H9 (cell line): ENCODE data around the gene SSTR5. TPM values are rescaled to one million over a fixed set of nuclear protein-coding genes. Genes with fewer than 3 reads are reported as not detected.

ENCODE experiments used
- DNase-seq: peaks from one replicate; pipeline ENCODE4 v3.0.0-alpha.2; 2017
- H2AFZ ChIP-seq: one replicate; pipeline ENCODE4 v1.6.1; 2013; ENCODE audit warnings: mild to moderate bottlenecking, low read length, control low read depth, moderate library complexity
- H2AK5ac ChIP-seq: 2 replicates; pipeline ENCODE4 v1.6.1; 2013; ENCODE audit warnings: low read length, control low read depth, mixed read lengths; ENCODE audit not compliant: insufficient read length
- H2BK120ac ChIP-seq: one replicate; pipeline ENCODE4 v1.6.1; 2013; ENCODE audit warnings: low read depth, mild to moderate bottlenecking, low read length, control low read depth, inconsistent platforms; ENCODE audit not compliant: poor library complexity, severe bottlenecking
- H2BK12ac ChIP-seq: 2 replicates; pipeline ENCODE4 v1.6.1; 2013; ENCODE audit warnings: low read length, control low read depth, mixed read lengths, low read depth; ENCODE audit not compliant: insufficient read length
- H2BK15ac ChIP-seq: 2 replicates; pipeline ENCODE4 v1.6.1; 2013; ENCODE audit warnings: low read depth, low read length, control low read depth
- H2BK20ac ChIP-seq: one replicate; pipeline ENCODE4 v1.6.1; 2013; ENCODE audit warnings: low read depth, mild to moderate bottlenecking, low read length, control low read depth, inconsistent platforms; ENCODE audit not compliant: poor library complexity, severe bottlenecking
- H2BK5ac ChIP-seq: 2 replicates; pipeline ENCODE4 v1.6.1; 2013; ENCODE audit warnings: low read length, control low read depth, mixed read lengths; ENCODE audit not compliant: insufficient read length
- H3K14ac ChIP-seq: 2 replicates; pipeline ENCODE4 v1.6.1; 2013; ENCODE audit warnings: low read length, control low read depth; ENCODE audit not compliant: insufficient read depth
- H3K18ac ChIP-seq: 2 replicates; pipeline ENCODE4 v1.6.1; 2013; ENCODE audit warnings: low read depth, mild to moderate bottlenecking, mixed read lengths, low read length, control low read depth; ENCODE audit not compliant: insufficient read length
- H3K23ac ChIP-seq: 2 replicates; pipeline ENCODE4 v1.6.1; 2013; ENCODE audit warnings: low read length, control low read depth, mixed read lengths, low read depth; ENCODE audit not compliant: insufficient read length
- H3K23me2 ChIP-seq: 2 replicates; pipeline ENCODE4 v1.6.1; 2013; ENCODE audit warnings: low read depth, mild to moderate bottlenecking, mixed read lengths, low read length, control low read depth; ENCODE audit not compliant: insufficient read length, poor library complexity, severe bottlenecking
- H3K27ac ChIP-seq: 2 replicates; pipeline ENCODE4 v1.5.1; 2013; ENCODE audit warnings: low read length, control low read depth, mixed read lengths, low read depth; ENCODE audit not compliant: insufficient read length
- H3K27me3 ChIP-seq: 2 replicates; pipeline ENCODE4 v1.6.1; 2013; ENCODE audit warnings: low read length, control low read depth, inconsistent platforms; ENCODE audit not compliant: insufficient read depth
- H3K4ac ChIP-seq: 2 replicates; pipeline ENCODE4 v1.6.1; 2013; ENCODE audit warnings: low read depth, mild to moderate bottlenecking, control low read depth, inconsistent platforms, low read length, moderate library complexity
- H3K4me1 ChIP-seq: 2 replicates; pipeline ENCODE4 v1.6.1; 2013; ENCODE audit warnings: low read length, control low read depth, inconsistent platforms; ENCODE audit not compliant: insufficient read depth
- H3K4me2 ChIP-seq: 2 replicates; pipeline ENCODE4 v1.6.1; 2013; ENCODE audit warnings: low read length, control low read depth, mixed read lengths; ENCODE audit not compliant: insufficient read length, insufficient read depth
- H3K56ac ChIP-seq: 2 replicates; pipeline ENCODE4 v1.6.1; 2013; ENCODE audit warnings: low read depth, mild to moderate bottlenecking, mixed read lengths, low read length, control low read depth; ENCODE audit not compliant: insufficient read length
- H3K79me1 ChIP-seq: 2 replicates; pipeline ENCODE4 v1.6.1; 2013; ENCODE audit warnings: low read depth, mild to moderate bottlenecking, moderate library complexity, low read length, control low read depth, inconsistent platforms; ENCODE audit not compliant: insufficient read depth, poor library complexity, severe bottlenecking
- H3K79me2 ChIP-seq: 2 replicates; pipeline ENCODE4 v1.6.1; 2013; ENCODE audit warnings: low read length, control low read depth, inconsistent platforms; ENCODE audit not compliant: insufficient read depth
- H3K9ac ChIP-seq: 2 replicates; pipeline ENCODE4 v1.6.1; 2013; ENCODE audit warnings: low read length, control low read depth, mixed read lengths; ENCODE audit not compliant: insufficient read length; ENCODE audit errors: extremely low read depth
- H3K9me3 ChIP-seq: one replicate; pipeline ENCODE4 v1.6.1; 2013; ENCODE audit warnings: low read depth, low read length, inconsistent platforms; ENCODE audit not compliant: control insufficient read depth
- H3T11ph ChIP-seq: one replicate; pipeline ENCODE4 v1.6.1; 2013; ENCODE audit warnings: mild to moderate bottlenecking, low read length, control low read depth, inconsistent platforms
- H4K20me1 ChIP-seq: one replicate; pipeline ENCODE4 v1.6.1; 2013; ENCODE audit not compliant: control insufficient read depth, insufficient read length, insufficient read depth
- H4K5ac ChIP-seq: 2 replicates; pipeline ENCODE4 v1.6.1; 2013; ENCODE audit warnings: low read depth, mild to moderate bottlenecking, mixed read lengths, low read length, control low read depth; ENCODE audit not compliant: insufficient read length
- H4K8ac ChIP-seq: replicated peaks from 2 replicates; pipeline ENCODE4 v1.6.1; 2013; ENCODE audit warnings: low read length, control low read depth, mixed read lengths, low read depth; ENCODE audit not compliant: insufficient read length
- H4K91ac ChIP-seq: 2 replicates; pipeline ENCODE4 v1.6.1; 2013; ENCODE audit warnings: low read depth, mild to moderate bottlenecking, moderate library complexity, mixed read lengths, low read length, control low read depth; ENCODE audit not compliant: insufficient read length
- H3K27ac Mint-ChIP-seq, 3 experiments: 2 replicates in 2 of 3; 3 replicates in 1 of 3; pipeline ENCODE4 v1.8.0; 2020 to 2021; ENCODE audit warnings: mixed read lengths in 3 of 3, mild to moderate bottlenecking in 1 of 3, moderate library complexity in 1 of 3
- H3K27me3 Mint-ChIP-seq: 2 replicates; pipeline ENCODE4 v1.8.0; 2021; ENCODE audit warnings: low read depth, mild to moderate bottlenecking, moderate library complexity, mixed read lengths
- H3K36me3 Mint-ChIP-seq, 3 experiments: 2 replicates in 2 of 3; 3 replicates in 1 of 3; pipeline ENCODE4 v1.8.0; 2020 to 2021; ENCODE audit warnings: low read depth in 3 of 3, mixed read lengths in 3 of 3; ENCODE audit not compliant: insufficient read depth in 1 of 3
- H3K4me1 Mint-ChIP-seq, 2 experiments: 2 replicates each; pipeline ENCODE4 v1.8.0; 2020; ENCODE audit warnings: mixed read lengths in 2 of 2
- H3K4me3 Mint-ChIP-seq, 2 experiments: 2 replicates in 1 of 2; 3 replicates in 1 of 2; pipeline ENCODE4 v1.8.0; 2020 to 2021; ENCODE audit warnings: mild to moderate bottlenecking in 2 of 2, mixed read lengths in 2 of 2, moderate library complexity in 1 of 2
- H3K9me3 Mint-ChIP-seq, 2 experiments: 2 replicates in 1 of 2; 3 replicates in 1 of 2; pipeline ENCODE4 v1.8.0; 2020; ENCODE audit warnings: mild to moderate bottlenecking in 2 of 2, mixed read lengths in 2 of 2, moderate library complexity in 1 of 2
- CTCF ChIP-seq: fragments of 200-600 bp; sonication (generic); conservative IDR thresholded peaks from 3 replicates; pipeline ENCODE4 v1.8.0; 2021; ENCODE audit warnings: antibody characterized with exemption, mild to moderate bottlenecking
- WGBS: extraction: QIAGEN DNeasy Blood & Tissue Kit; methylation state at CpG from one replicate; pipeline ENCODE4 v1.1.7; 2013; ENCODE audit warnings: missing lambda C conversion rate, low lambda C conversion rate, mixed read lengths; ENCODE audit not compliant: insufficient read length; ENCODE audit errors: extremely low coverage; 5-methylcytosine and 5-hydroxymethylcytosine counted together
- total RNA-seq: library from RNA; stranded (reverse); gene quantifications from 2 replicates; pipeline ENCODE4 v1.2.1, GENCODE V29; 2021

Gene SSTR5
- total RNA-seq, 1 experiment from 2014 or later: 0.22 TPM

GRCh38 chr16:1048442-1049112, 24.0 kb upstream of the SSTR5 start:
- no peak overlapping the region for H3K18ac ChIP-seq
- no peak overlapping the region for H4K91ac ChIP-seq
- H2BK120ac ChIP-seq: no peak overlapping the region
- H3K23me2 ChIP-seq: peaks cover 4% of the 10 kb centered on the region
- H3K27ac ChIP-seq: no peak overlapping the region
- no peaks in the 10 kb centered on the region for H3K4me1 ChIP-seq
- peak overlapping the region; percentile 45; the same call in 1 of the 2 replicates for H3K14ac ChIP-seq
- no peak overlapping the region for H2AK5ac ChIP-seq
- no peak overlapping the region for H2BK20ac ChIP-seq
- Mint-ChIP-seq H3K9me3 (no peaks in the 10 kb centered on the region), H3K36me3 (no peaks in the 10 kb centered on the region), H3K4me1 (0 out of 4 replicates have a peak, but pooled peaks cover 0 to 2% of the 10 kb centered on the region in 2 experiments), H3K4me3 (no peak overlapping the region), H3K27ac (no peak overlapping the region), H3K27me3 (peaks cover 2% of the 10 kb centered on the region; the same call in 1 of the 2 replicates)
- H2BK5ac ChIP-seq: no peak overlapping the region
- H3K56ac ChIP-seq: no peak overlapping the region
- no peak overlapping the region for H2AFZ ChIP-seq
- H4K20me1 ChIP-seq: no peaks in the 10 kb centered on the region
- no peak overlapping the region for H3K4ac ChIP-seq
- H2BK15ac ChIP-seq: no peak overlapping the region
- H4K5ac ChIP-seq: no peak overlapping the region
- no peak overlapping the region for H2BK12ac ChIP-seq
- H3K27me3 ChIP-seq: no peaks in the 10 kb centered on the region
- H3K4me2 ChIP-seq: no peak overlapping the region
- no peaks in the 10 kb centered on the region for H3K79me1 ChIP-seq
- WGBS: no CpG with 5 or more reads among the region's 37 CpGs
- H3K9ac ChIP-seq: no peak overlapping the region
- no peak overlapping the region for H4K8ac ChIP-seq
- DNase-seq: peak; percentile 85
- no peaks in the 10 kb centered on the region for H3K79me2 ChIP-seq
- no peak overlapping the region for H3K23ac ChIP-seq
- TF ChIP-seq CTCF: no peak
- no peak overlapping the region for H3T11ph ChIP-seq
- no peaks in the 10 kb centered on the region for H3K9me3 ChIP-seq
